Astrocyte (in vitro differentiated cells and primary cell): ENCODE results near the gene PDE4A. TPM values are rescaled to one million over a fixed set of nuclear protein-coding genes. Genes with fewer than 3 reads are reported as not detected.

Source experiments
- DNase-seq: peaks from one replicate; pipeline ENCODE4 v3.0.0-alpha.2; 2010; ENCODE audit warnings: low read depth
- FAIRE-seq: peaks from 2 replicates; lab custom pipeline; 2011; peaks lifted over from hg19 to GRCh38; lab: Jason Lieb, UNC
- H2AFZ ChIP-seq: 2 replicates; pipeline ENCODE4 v1.6.0; 2012; ENCODE audit warnings: low read depth, low read length, inconsistent platforms
- H3K27ac ChIP-seq: 2 replicates; pipeline ENCODE4 v1.5.1; 2011; ENCODE audit warnings: low read depth, low read length, inconsistent platforms
- H3K27me3 ChIP-seq: 2 replicates; pipeline ENCODE4 v1.6.0; 2011; ENCODE audit warnings: low read length, inconsistent platforms; ENCODE audit not compliant: insufficient read depth
- H3K36me3 ChIP-seq: 2 replicates; pipeline ENCODE4 v1.5.1; 2011; ENCODE audit warnings: low read length, inconsistent platforms; ENCODE audit not compliant: insufficient read depth
- H3K4me1 ChIP-seq: 2 replicates; pipeline ENCODE4 v1.5.1; 2011; ENCODE audit warnings: low read length, inconsistent platforms; ENCODE audit not compliant: insufficient read depth
- H3K4me2 ChIP-seq: 2 replicates; pipeline ENCODE4 v1.6.0; 2012; ENCODE audit warnings: low read length, inconsistent platforms
- H3K4me3 ChIP-seq: 2 replicates; pipeline ENCODE4 v1.5.1; 2011; ENCODE audit warnings: low read depth, mild to moderate bottlenecking, low read length, inconsistent platforms; ENCODE audit not compliant: insufficient read depth
- H3K79me2 ChIP-seq: 2 replicates; pipeline ENCODE4 v1.6.0; 2012; ENCODE audit warnings: mild to moderate bottlenecking, low read length, inconsistent platforms; ENCODE audit not compliant: insufficient read depth
- H3K9ac ChIP-seq: 2 replicates; pipeline ENCODE4 v1.6.0; 2012; ENCODE audit warnings: mild to moderate bottlenecking, low read length, inconsistent platforms
- H3K9me3 ChIP-seq: 2 replicates; pipeline ENCODE4 v1.5.1; 2012; ENCODE audit warnings: low read depth, mild to moderate bottlenecking, low read length, inconsistent platforms; ENCODE audit not compliant: insufficient read depth
- H4K20me1 ChIP-seq: 2 replicates; pipeline ENCODE4 v1.6.0; 2012; ENCODE audit warnings: low read length, inconsistent platforms; ENCODE audit not compliant: insufficient read depth
- H3K27ac Mint-ChIP-seq: one replicate; pipeline ENCODE4 v1.8.0; 2021; ENCODE audit warnings: mild to moderate bottlenecking, mixed read lengths; ENCODE audit not compliant: unreplicated experiment
- H3K27me3 Mint-ChIP-seq: one replicate; pipeline ENCODE4 v1.8.0; 2021; ENCODE audit warnings: low read depth, mixed read lengths; ENCODE audit not compliant: unreplicated experiment
- H3K36me3 Mint-ChIP-seq: one replicate; pipeline ENCODE4 v1.8.0; 2021; ENCODE audit warnings: low read depth, mixed read lengths; ENCODE audit not compliant: unreplicated experiment
- H3K4me1 Mint-ChIP-seq: one replicate; pipeline ENCODE4 v1.8.0; 2021; ENCODE audit warnings: low read depth, mixed read lengths; ENCODE audit not compliant: unreplicated experiment
- H3K4me3 Mint-ChIP-seq: one replicate; pipeline ENCODE4 v1.8.0; 2021; ENCODE audit warnings: mild to moderate bottlenecking, moderate library complexity, mixed read lengths; ENCODE audit not compliant: unreplicated experiment
- H3K9me3 Mint-ChIP-seq: one replicate; pipeline ENCODE4 v1.8.0; 2021; ENCODE audit warnings: mild to moderate bottlenecking, mixed read lengths; ENCODE audit not compliant: unreplicated experiment
- CTCF ChIP-seq: IDR thresholded peaks from 2 replicates; pipeline ENCODE4 v1.5.1; 2011; ENCODE audit warnings: low read depth, mild to moderate bottlenecking, inconsistent platforms, low read length, moderate library complexity; ENCODE audit not compliant: insufficient read depth
- EZH2 ChIP-seq: IDR thresholded peaks from 2 replicates; pipeline ENCODE4 v1.6.1; 2012; ENCODE audit warnings: mild to moderate bottlenecking, low read length, inconsistent platforms; ENCODE audit not compliant: insufficient read depth
- total RNA-seq: library from RNA; stranded (reverse); gene quantifications from 2 replicates; pipeline ENCODE4 v1.2.1, GENCODE V29; 2021

PDE4A gene
- total RNA-seq, 1 donor from 2014 or later: 3.2 TPM

GRCh38 chr19:10378124-10378523 lies 42.2 kb upstream of the PDE4A start:
- no peaks in the 10 kb centered on the region for H3K9me3 ChIP-seq
- no peaks in the 10 kb centered on the region for H3K27me3 Mint-ChIP-seq
- H3K36me3 Mint-ChIP-seq: peaks cover 10% of the 10 kb centered on the region
- peaks cover 9% of the 10 kb centered on the region for H3K4me1 ChIP-seq
- no peak overlapping the region for H3K27ac Mint-ChIP-seq
- no peak overlapping the region for H3K4me3 ChIP-seq
- H3K27ac ChIP-seq: no peak overlapping the region
- peaks cover 4% of the 10 kb centered on the region for H3K4me1 Mint-ChIP-seq
- no peak for TF ChIP-seq CTCF
- TF ChIP-seq EZH2: no peak
- peaks cover 11% of the 10 kb centered on the region for H3K36me3 ChIP-seq
- peaks cover 6% of the 10 kb centered on the region for H4K20me1 ChIP-seq
- peak overlapping the region; percentile 6 for H3K4me3 Mint-ChIP-seq
- H3K27me3 ChIP-seq: no peaks in the 10 kb centered on the region
- H3K4me2 ChIP-seq: no peak overlapping the region
- no peak for DNase-seq
- no peak for FAIRE-seq
- H2AFZ ChIP-seq: no peak overlapping the region
- H3K79me2 ChIP-seq: peaks cover 12% of the 10 kb centered on the region
- no peak overlapping the region for H3K9ac ChIP-seq
- no peaks in the 10 kb centered on the region for H3K9me3 Mint-ChIP-seq

- H3K4me3 Mint-ChIP-seq: peak overlapping the region; percentile 96
- H3K27me3 ChIP-seq: no peaks in the 10 kb centered on the region
- H3K27ac ChIP-seq: peak overlapping the region; percentile 44
These were observed 40.4 kb upstream of the PDE4A start for GRCh38 chr19:10379880-10380312.

More at GRCh38 chr19:10379880-10380312, 40.4 kb upstream of the PDE4A start:
- Mint-ChIP-seq H3K4me1 (peaks cover 4% of the 10 kb centered on the region), H3K27ac (peak overlapping the region; percentile 78), H3K27me3 (no peaks in the 10 kb centered on the region), H3K9me3 (no peaks in the 10 kb centered on the region), H3K36me3 (peaks cover 5% of the 10 kb centered on the region)
- H3K4me3 ChIP-seq: peak overlapping the region; percentile 91
- H4K20me1 ChIP-seq: peaks cover 6% of the 10 kb centered on the region
- peak overlapping the region; percentile 90 for H3K9ac ChIP-seq
- peak overlapping the region; percentile 95 for H3K4me2 ChIP-seq
- H3K79me2 ChIP-seq: peaks cover 12% of the 10 kb centered on the region
- H3K9me3 ChIP-seq: no peaks in the 10 kb centered on the region
- peaks cover 8% of the 10 kb centered on the region for H3K36me3 ChIP-seq
- H2AFZ ChIP-seq: peak overlapping the region; percentile 92
- no peak for TF ChIP-seq CTCF
- TF ChIP-seq EZH2: no peak
- FAIRE-seq (no peak), DNase-seq (no peak)
- H3K4me1 ChIP-seq: peaks cover 9% of the 10 kb centered on the region
